IPS-20b (cell line): Measurements from ENCODE around the gene CPD.
"Not testable (repeated sequence)": the region's sequence is repeated elsewhere in the genome, so short reads cannot be mapped to it uniquely, and the experiment has no call there.

Experiments
- H3K27ac ChIP-seq: one replicate; pipeline ENCODE4 v1.5.1; 2013; ENCODE audit warnings: low read length
- H3K27me3 ChIP-seq: 2 replicates; pipeline ENCODE4 v1.6.1; 2013; ENCODE audit warnings: mild to moderate bottlenecking, low read length, inconsistent platforms; ENCODE audit not compliant: insufficient read depth
- H3K36me3 ChIP-seq: 2 replicates; pipeline ENCODE4 v1.6.1; 2013; ENCODE audit warnings: low read depth, mild to moderate bottlenecking, inconsistent platforms, low read length, moderate library complexity; ENCODE audit not compliant: insufficient read depth
- H3K4me1 ChIP-seq: 2 replicates; pipeline ENCODE4 v1.6.1; 2013; ENCODE audit warnings: mild to moderate bottlenecking, control low read depth, inconsistent platforms, low read length, moderate library complexity; ENCODE audit not compliant: insufficient read depth
- H3K4me3 ChIP-seq: 2 replicates; pipeline ENCODE4 v1.5.1; 2013; ENCODE audit warnings: mild to moderate bottlenecking, low read length, inconsistent platforms
- H3K9ac ChIP-seq: 2 replicates; pipeline ENCODE4 v1.6.1; 2013; ENCODE audit warnings: low read depth, mild to moderate bottlenecking, inconsistent platforms, low read length, moderate library complexity
- H3K9me3 ChIP-seq: 2 replicates; pipeline ENCODE4 v1.6.1; 2013; ENCODE audit warnings: mild to moderate bottlenecking, low read depth, low read length, inconsistent platforms; ENCODE audit not compliant: insufficient read depth

Gene CPD

GRCh38 chr17:30414486-30414885, 35.8 kb downstream of the CPD start:
- H3K9me3 ChIP-seq, result no peaks in the 10 kb centered on the region
- H3K4me3 ChIP-seq, result no peak overlapping the region
- no peak overlapping the region for H3K9ac ChIP-seq
- no peaks in the 10 kb centered on the region for H3K27me3 ChIP-seq
- H3K4me1 ChIP-seq, result no peaks in the 10 kb centered on the region
- H3K27ac ChIP-seq, result no peak overlapping the region
- no peaks in the 10 kb centered on the region for H3K36me3 ChIP-seq

GRCh38 chr17:30415491-30415890, 36.8 kb downstream of the CPD start:
- H3K9ac ChIP-seq, result no peak overlapping the region
- H3K4me1 ChIP-seq, result no peaks in the 10 kb centered on the region
- no peak overlapping the region for H3K4me3 ChIP-seq
- H3K27me3 ChIP-seq, result no peaks in the 10 kb centered on the region
- no peak overlapping the region for H3K27ac ChIP-seq
- no peaks in the 10 kb centered on the region for H3K36me3 ChIP-seq
- H3K9me3 ChIP-seq, result no peaks in the 10 kb centered on the region

- H3K9me3 ChIP-seq, H3K4me3 ChIP-seq, H3K4me1 ChIP-seq, H3K27ac ChIP-seq, H3K9ac ChIP-seq, H3K27me3 ChIP-seq: not testable (repeated sequence)
- peaks cover 19% of the 10 kb centered on the region for H3K36me3 ChIP-seq
Measured at GRCh38 chr17:30418070-30418469, 39.3 kb downstream of the CPD start.

- Histone ChIP-seq H3K9me3 (no peaks in the 10 kb centered on the region), H3K4me3 (no peak overlapping the region), H3K4me1 (peaks cover 6% of the 10 kb centered on the region; the same call in 1 of the 2 replicates), H3K9ac (no peak overlapping the region), H3K27me3 (no peaks in the 10 kb centered on the region), H3K36me3 (peaks cover 30% of the 10 kb centered on the region), H3K27ac (no peak overlapping the region)
Measured at GRCh38 chr17:30421592-30421991, 42.9 kb downstream of the CPD start.

- H3K27ac ChIP-seq, result no peak overlapping the region
- peaks cover 6% of the 10 kb centered on the region; the same call in 1 of the 2 replicates for H3K4me1 ChIP-seq
- no peaks in the 10 kb centered on the region for H3K27me3 ChIP-seq
- peaks cover 30% of the 10 kb centered on the region for H3K36me3 ChIP-seq
- no peak overlapping the region for H3K4me3 ChIP-seq
- no peak overlapping the region for H3K9ac ChIP-seq
- H3K9me3 ChIP-seq, result no peaks in the 10 kb centered on the region
Measured at GRCh38 chr17:30422171-30422570, 43.4 kb downstream of the CPD start.

- Histone ChIP-seq H3K4me1 (peaks cover 6% of the 10 kb centered on the region; the same call in 1 of the 2 replicates), H3K9me3 (no peaks in the 10 kb centered on the region), H3K27ac (no peak overlapping the region), H3K4me3 (no peak overlapping the region), H3K27me3 (no peaks in the 10 kb centered on the region), H3K36me3 (peaks cover 43% of the 10 kb centered on the region), H3K9ac (no peak overlapping the region)
Measured at GRCh38 chr17:30424471-30424870, 45.7 kb downstream of the CPD start.

GRCh38 chr17:30426292-30426691, 47.6 kb downstream of the CPD start:
- peaks cover 40% of the 10 kb centered on the region for H3K36me3 ChIP-seq

GRCh38 chr17:30427611-30428010, 48.9 kb downstream of the CPD start:
- Histone ChIP-seq H3K9me3 (no peaks in the 10 kb centered on the region), H3K9ac (no peak overlapping the region), H3K4me3 (no peak overlapping the region), H3K4me1 (peaks cover 6% of the 10 kb centered on the region; the same call in 1 of the 2 replicates), H3K27me3 (no peaks in the 10 kb centered on the region), H3K36me3 (peaks cover 36% of the 10 kb centered on the region), H3K27ac (no peak overlapping the region)

More at GRCh38 chr17:30426292-30426691, 47.6 kb downstream of the CPD start:
- H3K9me3 ChIP-seq, result no peaks in the 10 kb centered on the region
- no peak overlapping the region for H3K27ac ChIP-seq
- H3K27me3 ChIP-seq, result no peaks in the 10 kb centered on the region
- H3K9ac ChIP-seq, result no peak overlapping the region
- no peak overlapping the region for H3K4me3 ChIP-seq
- peaks cover 6% of the 10 kb centered on the region; the same call in 1 of the 2 replicates for H3K4me1 ChIP-seq

GRCh38 chr17:30429155-30429554, 50.4 kb downstream of the CPD start:
- Histone ChIP-seq H3K9me3 (no peaks in the 10 kb centered on the region), H3K4me1 (peaks cover 2% of the 10 kb centered on the region; the same call in 1 of the 2 replicates), H3K9ac (no peak overlapping the region), H3K27me3 (no peaks in the 10 kb centered on the region), H3K27ac (no peak overlapping the region), H3K36me3 (peaks cover 28% of the 10 kb centered on the region), H3K4me3 (no peak overlapping the region)

- Histone ChIP-seq H3K36me3 (peaks cover 20% of the 10 kb centered on the region), H3K4me1 (no peaks in the 10 kb centered on the region), H3K27ac (no peak overlapping the region), H3K27me3 (no peaks in the 10 kb centered on the region), H3K9me3 (no peaks in the 10 kb centered on the region), H3K4me3 (no peak overlapping the region), H3K9ac (no peak overlapping the region)
Measured at GRCh38 chr17:30433514-30433913, 54.8 kb downstream of the CPD start.

GRCh38 chr17:30436729-30437128, 58.0 kb downstream of the CPD start:
- no peak overlapping the region for H3K27ac ChIP-seq
- H3K27me3 ChIP-seq, result no peaks in the 10 kb centered on the region
- H3K9me3 ChIP-seq, result no peaks in the 10 kb centered on the region
- peaks cover 20% of the 10 kb centered on the region for H3K36me3 ChIP-seq
- no peaks in the 10 kb centered on the region for H3K4me1 ChIP-seq
- H3K4me3 ChIP-seq, result no peak overlapping the region
- no peak overlapping the region for H3K9ac ChIP-seq

- Histone ChIP-seq H3K27me3 (no peaks in the 10 kb centered on the region), H3K4me1 (no peaks in the 10 kb centered on the region), H3K4me3 (no peak overlapping the region), H3K36me3 (peaks cover 19% of the 10 kb centered on the region), H3K9me3 (no peaks in the 10 kb centered on the region), H3K27ac (no peak overlapping the region), H3K9ac (no peak overlapping the region)
Measured at GRCh38 chr17:30443721-30444120, 65.0 kb downstream of the CPD start.

GRCh38 chr17:30446640-30447039, 67.9 kb downstream of the CPD start:
- H3K4me3 ChIP-seq, H3K9ac ChIP-seq, H3K4me1 ChIP-seq, H3K27me3 ChIP-seq, H3K9me3 ChIP-seq, H3K27ac ChIP-seq: not testable (repeated sequence)
- peaks cover 28% of the 10 kb centered on the region for H3K36me3 ChIP-seq
